PC-9 (cell line): Measurements from ENCODE around the gene WFIKKN1. TPM values are rescaled to one million over a fixed set of nuclear protein-coding genes. Genes with fewer than 3 reads are reported as not detected.
A peak's percentile ranks its signal among the peaks of the same experiment; 100 is the strongest.

Source experiments
- BruUV-seq: library from RNA; stranded (reverse); fragments of 400-500 nt; replicated peaks from 2 replicates; lab custom pipeline; 2021; lab: Mats Ljungman, UMichigan
- CTCF ChIA-PET: fragments of 300-600 bp; sonication (Branson Sonifier 250); formaldehyde crosslinking; loops from one replicate; lab custom pipeline; 2022; ENCODE audit warnings: antibody characterized with exemption; lab: Charles Lee
- POLR2A ChIA-PET: fragments of 300-600 bp; sonication (Branson Sonifier 250); formaldehyde crosslinking; loops from one replicate; lab custom pipeline; 2022; ENCODE audit warnings: antibody characterized with exemption; ENCODE audit not compliant: unreplicated experiment; lab: Charles Lee
- DNase-seq, 2 experiments: peaks; one replicate each; pipeline versions ENCODE4 v3.0.0 to v3.0.0-alpha.2; 2015 to 2022; ENCODE audit warnings: mixed read lengths in 1 of 2
- H2AFZ ChIP-seq: fragments of 200-600 bp; sonication (generic); 2 replicates; pipeline ENCODE4 v1.8.1; 2017; ENCODE audit warnings: antibody characterized with exemption
- H3F3A ChIP-seq: fragments of 200-600 bp; sonication (generic); 2 replicates; pipeline ENCODE4 v1.8.1; 2017; ENCODE audit warnings: antibody characterized with exemption, mild to moderate bottlenecking, low read depth; ENCODE audit not compliant: insufficient read depth
- H3K27ac ChIP-seq: fragments of 200-600 bp; sonication (generic); 2 replicates; pipeline ENCODE4 v1.6.1; 2016; ENCODE audit warnings: mixed run types
- H3K27me3 ChIP-seq: fragments of 200-600 bp; sonication (generic); 2 replicates; pipeline ENCODE4 v1.6.1; 2016; ENCODE audit warnings: low read depth, mixed run types; ENCODE audit not compliant: insufficient read depth
- H3K36me3 ChIP-seq: fragments of 200-600 bp; sonication (generic); 2 replicates; pipeline ENCODE4 v1.6.1; 2016; ENCODE audit warnings: low read depth, mixed run types
- H3K4me1 ChIP-seq: fragments of 200-600 bp; sonication (generic); replicated peaks from 2 replicates; pipeline ENCODE4 v1.6.1; 2016; ENCODE audit warnings: mixed run types; ENCODE audit not compliant: insufficient read depth
- H3K4me2 ChIP-seq: fragments of 200-600 bp; sonication (generic); 2 replicates; pipeline ENCODE4 v1.6.1; 2017; ENCODE audit warnings: mixed run types
- H3K4me3 ChIP-seq: fragments of 200-600 bp; sonication (generic); 2 replicates; pipeline ENCODE4 v1.6.1; 2016; ENCODE audit warnings: mixed run types
- H3K79me2 ChIP-seq: fragments of 200-600 bp; sonication (generic); 2 replicates; pipeline ENCODE4 v1.6.1; 2017; ENCODE audit warnings: low read depth, mixed run types
- H3K9me2 ChIP-seq: fragments of 200-600 bp; sonication (generic); 2 replicates; pipeline ENCODE4 v1.8.1; 2017; ENCODE audit warnings: mild to moderate bottlenecking; ENCODE audit not compliant: insufficient read depth
- H3K9me3 ChIP-seq: fragments of 200-600 bp; sonication (generic); 2 replicates; pipeline ENCODE4 v1.8.1; 2016; ENCODE audit warnings: low read depth; ENCODE audit not compliant: insufficient read depth
- H4K20me1 ChIP-seq: fragments of 200-600 bp; sonication (generic); 2 replicates; pipeline ENCODE4 v1.8.1; 2017; ENCODE audit not compliant: insufficient read depth
- EZH2 ChIP-seq: fragments of 200-600 bp; sonication (generic); IDR thresholded peaks from 2 replicates; pipeline ENCODE4 v1.8.0; 2017; ENCODE audit warnings: antibody characterized with exemption, low read depth
- intact Hi-C: fragments of 100-400 bp; cut with micrococcal nuclease; formaldehyde crosslinking; loops from one replicate; pipeline ENCODE4 v1.10.0; 2022; ENCODE audit not compliant: unreplicated experiment
- total RNA-seq: library from RNA; stranded (reverse); gene quantifications from 2 replicates; pipeline ENCODE4 v1.2.3, GENCODE V29; 2021
- TF ChIP-seq, protein P1 (sequence below): fragments of 200-600 bp; sonication (generic); conservative IDR thresholded peaks from 2 replicates; pipeline ENCODE4 v1.6.1; 2017; ENCODE audit warnings: mixed run types, antibody characterized with exemption, mild to moderate bottlenecking, moderate library complexity

Gene WFIKKN1
- total RNA-seq, 1 experiment from 2014 or later = 6.9 TPM

DNA sequence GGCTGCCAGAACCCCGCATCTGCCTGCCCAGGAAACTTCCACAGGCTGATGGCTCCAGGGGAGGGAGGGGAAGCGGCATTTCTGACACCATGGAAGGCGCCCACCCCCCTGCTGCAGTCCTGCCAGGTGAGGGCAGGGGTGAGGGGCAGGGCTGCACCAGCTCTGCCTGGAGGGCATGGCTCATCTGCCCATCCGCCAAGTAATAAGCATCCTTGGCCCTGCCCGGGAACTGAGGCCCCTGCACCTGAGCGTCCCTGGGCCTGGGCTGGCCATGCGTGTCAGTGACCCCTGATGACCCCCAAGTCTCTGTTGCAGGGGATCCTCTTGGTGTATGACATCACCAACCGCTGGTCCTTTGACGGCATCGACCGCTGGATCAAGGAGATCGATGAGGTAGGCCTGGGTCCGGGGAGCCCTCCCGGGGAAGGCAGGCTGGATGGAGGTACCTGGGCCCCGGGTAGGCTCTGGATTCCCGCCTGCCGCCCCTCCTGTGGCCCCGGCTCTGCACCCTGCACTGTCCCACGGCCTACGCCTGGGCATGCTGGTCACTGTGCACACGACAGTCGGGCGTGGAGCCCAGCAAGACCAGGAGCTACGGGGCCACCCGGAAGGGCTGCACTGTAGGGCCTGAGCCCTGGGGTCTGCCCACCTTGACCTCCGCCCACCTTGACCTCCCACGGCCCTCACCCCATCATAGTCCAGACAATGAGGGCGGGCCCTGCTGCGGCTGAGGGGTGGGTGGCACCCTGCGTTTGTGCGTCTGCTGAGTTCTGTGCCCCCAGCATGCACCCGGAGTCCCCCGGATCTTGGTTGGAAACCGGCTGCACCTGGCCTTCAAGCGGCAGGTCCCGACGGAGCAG is 5.4 kb upstream of the WFIKKN1 start:
- Histone ChIP-seq H2AFZ (no peak overlapping the region), H4K20me1 (peaks cover 21% of the 10 kb centered on the region; the same call in 1 of the 2 replicates), H3K4me3 (no peak overlapping the region), H3K9me3 (no peaks in the 10 kb centered on the region), H3K9me2 (no peaks in the 10 kb centered on the region), H3K36me3 (no peaks in the 10 kb centered on the region), H3K4me1 (peaks cover 19% of the 10 kb centered on the region), H3K27me3 (no peaks in the 10 kb centered on the region), H3K79me2 (no peaks in the 10 kb centered on the region), H3K4me2 (no peak overlapping the region), H3K27ac (no peak overlapping the region), H3F3A (peaks cover 46% of the 10 kb centered on the region)
- intact Hi-C loops = loop anchor here (5.0 kb wide), 1 partner anchor 42 kb away; the partner anchor contains the start of gene RHOT2
- no peak for DNase-seq
- CTCF ChIA-PET = no interaction called here
- POLR2A ChIA-PET = interaction anchor here (0.5 to 0.6 kb wide), 2 partner anchors 32 to 98 kb away, joined by 5 to 6 read pairs; no protein-coding TSS in a partner anchor
- BruUV-seq = no TSS peak
- TF ChIP-seq, protein P1, sequence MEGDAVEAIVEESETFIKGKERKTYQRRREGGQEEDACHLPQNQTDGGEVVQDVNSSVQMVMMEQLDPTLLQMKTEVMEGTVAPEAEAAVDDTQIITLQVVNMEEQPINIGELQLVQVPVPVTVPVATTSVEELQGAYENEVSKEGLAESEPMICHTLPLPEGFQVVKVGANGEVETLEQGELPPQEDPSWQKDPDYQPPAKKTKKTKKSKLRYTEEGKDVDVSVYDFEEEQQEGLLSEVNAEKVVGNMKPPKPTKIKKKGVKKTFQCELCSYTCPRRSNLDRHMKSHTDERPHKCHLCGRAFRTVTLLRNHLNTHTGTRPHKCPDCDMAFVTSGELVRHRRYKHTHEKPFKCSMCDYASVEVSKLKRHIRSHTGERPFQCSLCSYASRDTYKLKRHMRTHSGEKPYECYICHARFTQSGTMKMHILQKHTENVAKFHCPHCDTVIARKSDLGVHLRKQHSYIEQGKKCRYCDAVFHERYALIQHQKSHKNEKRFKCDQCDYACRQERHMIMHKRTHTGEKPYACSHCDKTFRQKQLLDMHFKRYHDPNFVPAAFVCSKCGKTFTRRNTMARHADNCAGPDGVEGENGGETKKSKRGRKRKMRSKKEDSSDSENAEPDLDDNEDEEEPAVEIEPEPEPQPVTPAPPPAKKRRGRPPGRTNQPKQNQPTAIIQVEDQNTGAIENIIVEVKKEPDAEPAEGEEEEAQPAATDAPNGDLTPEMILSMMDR = no peak
- no peak for TF ChIP-seq EZH2

- H3K4me1 ChIP-seq = peaks cover 23% of the 10 kb centered on the region
- BruUV-seq = no TSS peak
- H3K27me3 ChIP-seq = no peaks in the 10 kb centered on the region
- CTCF ChIA-PET = no interaction called here
- H2AFZ ChIP-seq = no peak overlapping the region
- H3K36me3 ChIP-seq = no peaks in the 10 kb centered on the region
- POLR2A ChIA-PET = interaction anchor here (0.6 kb wide), 2 partner anchors 99 to 273 kb away, joined by 3 to 5 read pairs; partner anchors contain the start of gene AXIN1
- TF ChIP-seq EZH2 = no peak
- TF ChIP-seq, protein P1 = no peak
- intact Hi-C loops = loop anchor here (5.0 kb wide), 1 partner anchor 41 kb away; the partner anchor contains the start of gene RHOT2
- peak overlapping the region; percentile 60 for H3K4me2 ChIP-seq
- H4K20me1 ChIP-seq = peaks cover 18% of the 10 kb centered on the region; the same call in 1 of the 2 replicates
- H3F3A ChIP-seq = peaks cover 46% of the 10 kb centered on the region
- DNase-seq = no peak
- H3K9me3 ChIP-seq = no peaks in the 10 kb centered on the region
- no peak overlapping the region for H3K4me3 ChIP-seq
- no peaks in the 10 kb centered on the region for H3K79me2 ChIP-seq
- H3K9me2 ChIP-seq = no peaks in the 10 kb centered on the region
- peak overlapping the region; percentile 76 for H3K27ac ChIP-seq
Observed at GRCh38 chr16:625977-626765, 4.6 kb upstream of the WFIKKN1 start.
